ENCODE measurements around the gene TMEM92. TPM values are rescaled to one million over a fixed set of nuclear protein-coding genes. Genes with fewer than 3 reads are reported as not detected.
A peak's percentile ranks its signal among the peaks of the same experiment; 100 is the strongest.

The TMEM92 gene
- total RNA-seq, 3 donors from 2014 or later, result 1.3 to 2.8 (median 2.6) TPM

DNA sequence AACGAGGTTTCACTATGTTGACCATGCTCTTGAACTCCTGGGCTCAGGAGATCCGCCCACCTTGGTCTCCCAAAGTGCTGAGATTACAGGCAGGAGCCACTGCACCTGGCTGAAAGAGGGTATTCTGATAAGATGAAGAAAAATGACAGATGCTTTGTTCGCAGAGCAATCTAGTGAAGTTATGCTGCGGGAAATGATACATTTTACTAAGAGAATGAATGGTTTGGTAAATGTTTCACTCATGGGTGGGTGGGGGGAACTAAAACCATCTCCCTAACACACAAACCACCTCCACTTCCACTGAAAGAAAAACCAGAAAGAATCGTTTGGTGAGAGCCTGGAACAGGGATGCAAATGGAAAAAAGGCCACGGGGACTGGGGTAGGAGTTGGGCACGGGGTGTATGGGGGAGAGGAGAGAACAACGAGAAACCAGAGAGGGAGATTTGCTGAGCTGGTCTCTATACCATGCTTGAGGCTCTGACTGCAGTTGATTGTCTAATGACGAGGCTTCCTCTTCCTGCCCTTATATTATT lies 52.6 kb downstream of the TMEM92 start:
- Histone ChIP-seq H3K9me3 (no peaks in the 10 kb centered on the region), H3K36me3 (ENCODE audit: low read depth) (no peaks in the 10 kb centered on the region), H3K4me3 (no peak overlapping the region), H3K4me1 (ENCODE audit: low read depth) (no peaks in the 10 kb centered on the region)
- intact Hi-C loops (cut with DNase I, micrococcal nuclease), result no loop called here
- TF ChIP-seq, protein P1, sequence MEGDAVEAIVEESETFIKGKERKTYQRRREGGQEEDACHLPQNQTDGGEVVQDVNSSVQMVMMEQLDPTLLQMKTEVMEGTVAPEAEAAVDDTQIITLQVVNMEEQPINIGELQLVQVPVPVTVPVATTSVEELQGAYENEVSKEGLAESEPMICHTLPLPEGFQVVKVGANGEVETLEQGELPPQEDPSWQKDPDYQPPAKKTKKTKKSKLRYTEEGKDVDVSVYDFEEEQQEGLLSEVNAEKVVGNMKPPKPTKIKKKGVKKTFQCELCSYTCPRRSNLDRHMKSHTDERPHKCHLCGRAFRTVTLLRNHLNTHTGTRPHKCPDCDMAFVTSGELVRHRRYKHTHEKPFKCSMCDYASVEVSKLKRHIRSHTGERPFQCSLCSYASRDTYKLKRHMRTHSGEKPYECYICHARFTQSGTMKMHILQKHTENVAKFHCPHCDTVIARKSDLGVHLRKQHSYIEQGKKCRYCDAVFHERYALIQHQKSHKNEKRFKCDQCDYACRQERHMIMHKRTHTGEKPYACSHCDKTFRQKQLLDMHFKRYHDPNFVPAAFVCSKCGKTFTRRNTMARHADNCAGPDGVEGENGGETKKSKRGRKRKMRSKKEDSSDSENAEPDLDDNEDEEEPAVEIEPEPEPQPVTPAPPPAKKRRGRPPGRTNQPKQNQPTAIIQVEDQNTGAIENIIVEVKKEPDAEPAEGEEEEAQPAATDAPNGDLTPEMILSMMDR (IDR thresholded peaks at IDR 0.05), result no peak
- DNase-seq, result no peak
- ATAC-seq, result no peak

DNA sequence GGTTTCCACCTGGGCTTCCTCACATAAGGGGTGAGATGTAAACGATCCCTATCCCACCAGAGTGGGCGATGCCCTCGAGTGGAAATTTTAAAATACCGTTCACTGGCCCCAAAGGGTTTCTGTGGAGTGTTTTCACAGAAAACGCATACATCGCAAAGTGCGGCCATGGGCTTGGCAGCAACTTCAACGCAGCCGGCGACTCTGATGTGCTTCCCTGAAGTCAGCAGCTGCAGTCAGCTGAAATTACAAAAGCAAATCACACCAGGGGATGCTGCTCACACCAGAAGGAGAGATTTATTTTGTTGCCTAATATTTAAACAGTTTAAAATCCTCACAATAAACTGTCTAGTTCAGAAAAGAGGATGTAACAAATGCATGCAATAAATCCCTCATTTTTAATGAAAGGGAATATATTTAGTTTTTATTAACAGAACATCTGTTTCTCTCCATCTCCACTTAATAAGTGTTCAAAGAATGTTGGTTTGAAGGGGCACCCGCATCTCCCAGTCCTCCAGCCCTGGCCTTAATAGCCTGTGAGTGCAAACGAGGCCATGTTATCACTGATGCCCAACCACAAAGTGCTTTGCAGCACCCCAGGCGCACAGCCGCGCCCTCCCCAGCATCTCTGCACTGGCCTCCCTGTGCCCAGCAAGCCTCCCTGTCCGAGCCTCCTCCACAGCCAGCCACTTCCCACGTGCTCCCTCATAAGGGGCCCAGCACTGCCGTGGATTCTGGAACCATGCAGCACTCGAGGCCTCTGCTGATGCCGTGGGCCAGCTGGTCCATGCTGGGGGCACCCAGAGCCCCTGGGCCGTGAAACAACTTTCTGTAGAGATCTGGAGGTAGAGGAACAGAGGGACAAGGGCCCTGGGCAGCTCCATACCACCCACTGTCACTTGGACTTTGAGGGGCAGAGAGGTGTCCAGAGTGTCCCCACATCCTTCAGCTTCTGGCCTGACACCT lies 54.4 kb downstream of the TMEM92 start:
- TF ChIP-seq, protein P1 (IDR thresholded peaks at IDR 0.05), result no peak
- H3K9me3 ChIP-seq, result no peaks in the 10 kb centered on the region
- no peaks in the 10 kb centered on the region for H3K4me1 ChIP-seq (ENCODE audit: low read depth)
- ATAC-seq (peak; percentile 24), DNase-seq (peak in 1 of 3 donors; percentile 31)
- H3K4me3 ChIP-seq, result no peak overlapping the region
- no peaks in the 10 kb centered on the region for H3K36me3 ChIP-seq (ENCODE audit: low read depth)
- intact Hi-C loops (cut with DNase I, micrococcal nuclease), result no loop called here

- H3K4me1 ChIP-seq (ENCODE audit: low read depth), result no peaks in the 10 kb centered on the region
Measured at GRCh38 chr17:50329716-50330115, 55.5 kb downstream of the TMEM92 start.

DNA sequence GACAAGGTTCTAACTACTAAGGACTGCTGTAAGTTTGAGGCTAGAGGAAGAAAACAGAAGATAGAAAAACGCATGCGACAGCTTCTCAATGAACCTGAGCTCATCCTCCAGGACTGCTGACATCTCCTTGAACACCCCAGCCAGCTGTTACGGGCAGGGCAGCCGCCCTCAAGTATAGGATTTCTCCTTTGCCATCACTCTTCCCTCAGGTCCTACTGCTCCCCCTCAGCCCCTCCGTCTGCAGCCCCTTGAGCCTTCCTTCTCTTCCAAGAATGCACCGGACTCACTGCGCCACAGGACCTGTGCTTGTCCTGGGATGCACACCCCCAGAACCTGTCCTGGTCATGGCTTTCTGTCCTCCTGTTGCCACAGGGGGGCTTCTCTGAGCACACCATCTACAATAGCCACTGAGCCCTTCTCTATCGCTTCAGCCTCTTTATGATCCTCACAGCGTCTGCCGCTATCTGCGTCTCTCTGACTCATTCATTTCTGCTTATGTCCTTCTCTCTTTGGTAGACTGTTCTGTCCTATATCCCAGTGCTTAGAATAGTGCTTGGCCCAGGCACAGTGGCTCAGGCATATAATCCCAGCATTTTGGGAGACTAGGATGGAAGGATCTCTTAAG lies 56.0 kb downstream of the TMEM92 start:
- Histone ChIP-seq H3K9me3 (no peaks in the 10 kb centered on the region), H3K4me1 (ENCODE audit: low read depth) (no peaks in the 10 kb centered on the region), H3K4me3 (no peak overlapping the region), H3K36me3 (ENCODE audit: low read depth) (no peaks in the 10 kb centered on the region)
- ATAC-seq (no peak), DNase-seq (no peak)
- intact Hi-C loops (cut with DNase I, micrococcal nuclease), result no loop called here
- TF ChIP-seq, protein P1 (IDR thresholded peaks at IDR 0.05), result no peak

More at GRCh38 chr17:50329716-50330115, 55.5 kb downstream of the TMEM92 start:
- TF ChIP-seq, protein P1 (IDR thresholded peaks at IDR 0.05), result no peak
- intact Hi-C loops (cut with DNase I, micrococcal nuclease), result no loop called here
- Histone ChIP-seq H3K9me3 (no peaks in the 10 kb centered on the region), H3K4me3 (no peak overlapping the region), H3K36me3 (ENCODE audit: low read depth) (no peaks in the 10 kb centered on the region)
- DNase-seq, result no peak
- ATAC-seq, result no peak

Other genes starting within 250 kb of the TMEM92 start
- gene ITGA3, start 218.4 kb upstream of the TMEM92 start, total RNA-seq, result 100 to 1,000 TPM; 108 to 170 (median 108) TPM
- 10 to 100 TPM; 51.0 to 91.6 (median 72.6) TPM for gene PDK2, start 179.1 kb upstream of the TMEM92 start, total RNA-seq
- 1 to 10 TPM in 2 of 3 donors, under 1 TPM in 1; 0.52 to 2.6 (median 1.2) TPM for gene SAMD14, start 144.3 kb upstream of the TMEM92 start, total RNA-seq
- gene PPP1R9B, start 123.8 kb upstream of the TMEM92 start, total RNA-seq, result 10 to 100 TPM; 27.3 to 47.5 (median 33.1) TPM
- 10 to 100 TPM in 1 of 3 donors, 1 to 10 TPM in 1, under 1 TPM in 1; 0.64 to 30.7 (median 6.8) TPM for gene SGCA, start 108.5 kb upstream of the TMEM92 start, total RNA-seq
- 100 to 1,000 TPM in 2 of 3 donors, 10 to 100 TPM in 1; 53.0 to 248 (median 160) TPM for gene COL1A1, start 72.8 kb upstream of the TMEM92 start, total RNA-seq
- gene XYLT2, start 71.7 kb downstream of the TMEM92 start, total RNA-seq, result 10 to 100 TPM; 14.7 to 20.0 (median 18.4) TPM
- 10 to 100 TPM; 63.7 to 90.3 (median 80.2) TPM for gene MRPL27, start 98.7 kb downstream of the TMEM92 start, total RNA-seq
- gene EME1, start 98.8 kb downstream of the TMEM92 start, total RNA-seq, result 1 to 10 TPM in 2 of 3 donors, under 1 TPM in 1; 0.76 to 4.0 (median 1.8) TPM
- gene LRRC59, start 123.1 kb downstream of the TMEM92 start, total RNA-seq, result 100 to 1,000 TPM in 2 of 3 donors, 10 to 100 TPM in 1; 76.8 to 143 (median 109) TPM
- 100 to 1,000 TPM in 1 of 3 donors, 10 to 100 TPM in 2; 79.7 to 246 (median 99.4) TPM for gene ACSF2, start 151.8 kb downstream of the TMEM92 start, total RNA-seq
- gene CHAD, start 194.4 kb downstream of the TMEM92 start, total RNA-seq, result 10 to 100 TPM in 1 of 3 donors, 1 to 10 TPM in 2; 4.6 to 15.3 (median 5.8) TPM
- gene RSAD1, start 204.4 kb downstream of the TMEM92 start, total RNA-seq, result 10 to 100 TPM; 35.9 to 38.2 (median 37.7) TPM
- 1 to 10 TPM; 1.6 to 3.4 (median 2.4) TPM for gene MYCBPAP, start 234.0 kb downstream of the TMEM92 start, total RNA-seq